PFSK-1 (cell line): ENCODE measurements around the gene MANSC1.
A peak's percentile ranks its signal among the peaks of the same experiment; 100 is the strongest.

ENCODE experiments used
- FOXP2 ChIP-seq: optimal IDR thresholded peaks from 2 replicates; pipeline ENCODE3; 2011; ENCODE audit warnings: borderline replicate concordance, control low read depth, inconsistent platforms; ENCODE audit not compliant: insufficient read depth; ENCODE audit errors: extremely low read length, extremely low read depth
- POLR2AphosphoS5 ChIP-seq: IDR thresholded peaks from 2 replicates; pipeline ENCODE4 v1.6.1; 2012; ENCODE audit warnings: low read depth, mild to moderate bottlenecking, control low read depth, low read length, moderate library complexity
- SIN3A ChIP-seq: IDR thresholded peaks from 2 replicates; pipeline ENCODE4 v1.6.1; 2012; ENCODE audit warnings: mild to moderate bottlenecking, low read length, moderate library complexity, borderline replicate concordance; ENCODE audit not compliant: insufficient read depth
- TAF1 ChIP-seq: IDR thresholded peaks from 2 replicates; pipeline ENCODE4 v1.6.1; 2012; ENCODE audit warnings: low read length, control low read depth, borderline replicate concordance; ENCODE audit not compliant: insufficient read depth
- TF ChIP-seq, protein P1 (sequence below), 2 experiments: IDR thresholded peaks; 2 replicates each; pipeline versions ENCODE4 v1.6.1 to v1.8.0; 2011 to 2012; ENCODE audit warnings: low read depth in 2 of 2, low read length in 2 of 2, control low read depth in 1 of 2, inconsistent platforms in 1 of 2, mild to moderate bottlenecking in 1 of 2, moderate library complexity in 1 of 2; ENCODE audit not compliant: insufficient read depth in 1 of 2

The MANSC1 gene

DNA sequence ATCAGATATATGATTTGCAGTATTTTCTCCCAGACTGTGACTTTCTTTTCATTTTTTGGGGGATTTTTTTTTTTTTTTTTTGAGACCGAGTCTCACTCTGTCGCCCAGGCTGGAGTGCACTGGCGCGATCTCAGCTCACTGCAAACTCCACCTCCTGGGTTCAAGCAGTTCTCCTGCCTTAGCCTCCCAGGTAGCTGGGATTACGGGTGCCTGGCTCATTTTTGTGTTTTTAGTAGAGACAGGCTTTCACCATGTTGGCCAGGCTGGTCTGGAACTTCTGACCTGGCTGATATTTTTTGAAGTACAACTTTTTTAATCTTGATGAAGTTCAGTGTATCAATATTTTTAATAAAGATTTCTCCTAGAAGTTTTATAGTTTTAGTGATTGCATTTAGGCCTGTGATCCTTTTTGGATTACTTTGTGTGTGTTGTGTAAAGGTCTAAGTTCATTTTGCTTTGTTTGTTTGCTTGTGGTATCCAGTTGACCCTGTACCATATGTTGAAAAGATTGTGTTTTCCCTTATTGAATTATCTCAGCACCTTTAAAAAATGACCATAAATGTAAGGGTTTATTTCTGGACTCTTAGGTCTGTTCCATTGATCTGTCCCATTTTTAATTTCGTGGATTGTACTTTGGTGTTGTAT is 31.0 kb upstream of the MANSC1 start:
- TF ChIP-seq, protein P1, sequence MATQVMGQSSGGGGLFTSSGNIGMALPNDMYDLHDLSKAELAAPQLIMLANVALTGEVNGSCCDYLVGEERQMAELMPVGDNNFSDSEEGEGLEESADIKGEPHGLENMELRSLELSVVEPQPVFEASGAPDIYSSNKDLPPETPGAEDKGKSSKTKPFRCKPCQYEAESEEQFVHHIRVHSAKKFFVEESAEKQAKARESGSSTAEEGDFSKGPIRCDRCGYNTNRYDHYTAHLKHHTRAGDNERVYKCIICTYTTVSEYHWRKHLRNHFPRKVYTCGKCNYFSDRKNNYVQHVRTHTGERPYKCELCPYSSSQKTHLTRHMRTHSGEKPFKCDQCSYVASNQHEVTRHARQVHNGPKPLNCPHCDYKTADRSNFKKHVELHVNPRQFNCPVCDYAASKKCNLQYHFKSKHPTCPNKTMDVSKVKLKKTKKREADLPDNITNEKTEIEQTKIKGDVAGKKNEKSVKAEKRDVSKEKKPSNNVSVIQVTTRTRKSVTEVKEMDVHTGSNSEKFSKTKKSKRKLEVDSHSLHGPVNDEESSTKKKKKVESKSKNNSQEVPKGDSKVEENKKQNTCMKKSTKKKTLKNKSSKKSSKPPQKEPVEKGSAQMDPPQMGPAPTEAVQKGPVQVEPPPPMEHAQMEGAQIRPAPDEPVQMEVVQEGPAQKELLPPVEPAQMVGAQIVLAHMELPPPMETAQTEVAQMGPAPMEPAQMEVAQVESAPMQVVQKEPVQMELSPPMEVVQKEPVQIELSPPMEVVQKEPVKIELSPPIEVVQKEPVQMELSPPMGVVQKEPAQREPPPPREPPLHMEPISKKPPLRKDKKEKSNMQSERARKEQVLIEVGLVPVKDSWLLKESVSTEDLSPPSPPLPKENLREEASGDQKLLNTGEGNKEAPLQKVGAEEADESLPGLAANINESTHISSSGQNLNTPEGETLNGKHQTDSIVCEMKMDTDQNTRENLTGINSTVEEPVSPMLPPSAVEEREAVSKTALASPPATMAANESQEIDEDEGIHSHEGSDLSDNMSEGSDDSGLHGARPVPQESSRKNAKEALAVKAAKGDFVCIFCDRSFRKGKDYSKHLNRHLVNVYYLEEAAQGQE (IDR thresholded peaks at IDR 0.05; ENCODE audit: insufficient read depth in 1 of 2, low read depth in 2 of 2, low read length in 2 of 2): no peak
- no peak for TF ChIP-seq SIN3A
- TF ChIP-seq POLR2AphosphoS5: no peak
- no peak for TF ChIP-seq FOXP2
- TF ChIP-seq TAF1: no peak

DNA sequence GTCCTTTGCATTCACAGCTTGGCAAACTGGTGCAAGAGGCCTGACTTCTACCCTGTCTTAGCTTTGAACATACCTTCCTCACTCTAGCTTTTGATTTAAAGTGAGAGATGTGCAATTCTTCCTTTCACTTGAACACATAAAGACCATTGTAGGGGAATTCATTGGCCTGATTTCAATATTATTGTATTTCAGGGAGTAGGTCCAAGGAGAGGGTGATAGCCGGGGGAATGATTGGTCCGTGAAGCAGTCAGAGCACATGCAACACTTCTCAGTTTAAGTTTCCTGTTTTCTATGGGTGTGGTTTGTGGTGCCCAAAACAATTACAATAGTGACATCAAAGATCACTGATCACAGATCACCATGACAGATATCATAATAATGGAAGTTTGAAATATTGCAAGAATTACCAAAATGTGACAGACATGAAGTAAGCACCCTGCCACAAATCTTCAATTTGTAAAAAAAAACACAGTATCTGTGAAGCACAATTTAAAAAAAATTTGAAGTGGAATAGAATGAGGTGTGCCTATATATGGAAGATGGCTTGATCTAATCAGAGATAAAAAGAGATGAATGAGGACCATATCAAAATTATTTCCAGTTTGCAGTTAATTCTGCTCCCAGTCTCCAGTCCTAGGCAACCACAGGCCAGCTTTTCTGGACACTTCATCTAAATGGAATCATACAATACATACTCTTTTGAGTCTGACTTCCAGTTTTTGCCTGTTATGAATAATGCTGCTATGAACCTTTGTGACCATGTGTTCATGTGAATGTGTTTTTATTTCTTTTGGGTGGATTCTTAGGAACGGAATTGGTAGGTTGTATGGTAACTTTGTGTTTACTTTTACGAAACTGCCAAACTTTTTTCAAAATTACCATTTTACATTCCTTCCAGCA is 30.0 kb upstream of the MANSC1 start:
- TF ChIP-seq, protein P1 (IDR thresholded peaks at IDR 0.05; ENCODE audit: insufficient read depth in 1 of 2, low read depth in 2 of 2, low read length in 2 of 2): no peak
- TF ChIP-seq SIN3A: no peak
- no peak for TF ChIP-seq POLR2AphosphoS5
- TF ChIP-seq FOXP2: no peak
- no peak for TF ChIP-seq TAF1

DNA sequence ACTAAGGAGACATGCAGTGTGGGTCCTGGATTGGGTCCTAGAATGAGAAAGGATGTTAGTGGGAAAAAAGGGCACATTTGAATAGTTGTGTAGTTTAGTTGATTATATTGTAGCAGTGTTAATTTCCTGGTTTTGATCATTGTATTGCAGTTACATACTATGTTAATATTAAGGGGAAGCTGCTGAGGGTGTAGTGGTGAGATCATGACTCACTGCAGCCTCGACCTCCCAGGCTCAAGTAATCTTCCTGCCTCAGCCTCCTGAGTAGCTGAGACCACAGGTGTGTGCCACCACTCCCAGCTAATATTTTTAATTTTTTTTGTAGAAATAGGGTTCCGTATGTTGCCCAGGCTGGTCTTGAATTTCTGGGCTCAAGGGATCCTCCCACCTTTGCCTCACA is 28.6 kb upstream of the MANSC1 start:
- no peak for TF ChIP-seq FOXP2
- TF ChIP-seq POLR2AphosphoS5: no peak
- TF ChIP-seq, protein P1 (IDR thresholded peaks at IDR 0.05; ENCODE audit: insufficient read depth in 1 of 2, low read depth in 2 of 2, low read length in 2 of 2): no peak
- no peak for TF ChIP-seq TAF1
- TF ChIP-seq SIN3A: no peak

DNA sequence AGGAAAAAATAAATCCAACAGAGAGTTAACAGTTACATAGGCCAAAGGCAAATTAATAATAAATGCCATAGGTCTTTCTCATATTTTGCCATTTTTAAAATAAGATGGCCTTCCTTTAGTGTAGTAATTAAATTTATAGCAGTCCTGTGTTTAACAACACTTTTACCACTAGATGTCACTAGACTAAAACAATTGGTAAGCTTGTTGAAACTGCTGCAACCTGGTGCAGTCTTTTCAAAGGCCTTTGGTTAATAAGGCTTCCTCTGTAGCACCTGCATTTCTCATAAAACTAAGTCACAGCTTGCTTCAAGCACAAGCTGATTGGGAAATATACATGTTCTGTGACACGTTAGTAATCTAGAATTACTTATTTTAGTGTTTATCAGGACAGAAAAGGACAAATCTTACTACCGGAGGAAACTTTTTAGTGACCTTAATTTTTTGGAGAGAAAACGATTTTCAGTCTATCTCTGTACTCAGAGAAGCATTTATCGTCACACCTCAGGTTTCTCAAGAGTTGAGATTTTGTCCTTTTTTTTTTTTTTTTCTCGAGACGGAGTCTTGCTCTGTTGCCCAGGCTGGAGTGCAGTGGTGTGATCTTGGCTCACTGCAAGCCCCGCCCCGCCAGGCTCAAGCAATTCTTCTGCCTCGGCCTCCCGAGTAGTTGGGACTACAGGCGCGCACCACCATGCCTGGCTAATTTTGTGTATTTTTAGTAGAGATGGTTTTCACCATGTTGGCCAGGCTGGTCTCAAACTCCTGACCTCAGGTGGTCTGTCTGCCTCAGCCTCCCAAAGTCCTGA is 26.8 kb upstream of the MANSC1 start:
- TF ChIP-seq, protein P1 (IDR thresholded peaks at IDR 0.05; ENCODE audit: insufficient read depth in 1 of 2, low read depth in 2 of 2, low read length in 2 of 2): no peak
- 0 out of 2 replicates have a peak, but pooled peaks have one; percentile 24 for TF ChIP-seq TAF1
